Activated T-cell treated with anti-CD3 and anti-CD28 coated beads, Interleukin-2, amount 50 U/mL, for 72 hours (primary cell): ENCODE data around the gene PPP3CB. TPM values are rescaled to one million over a fixed set of nuclear protein-coding genes. Genes with fewer than 3 reads are reported as not detected.

Experiments used
- ATAC-seq, 2 donors: fragments of 150-1000 bp; cut with Tn5 transposase; replicated peaks in 1 of 2; 2 replicates each; pipeline ENCODE4 v1.10.0; 2021; ENCODE audit warnings: moderate library complexity in 2 of 2, mild to moderate bottlenecking in 1 of 2
- DNase-seq, 2 donors: peaks; one replicate each; pipeline ENCODE4 v3.0.0; 2021 to 2022; ENCODE audit warnings: mixed read lengths in 1 of 2
- H3K27ac Mint-ChIP-seq: one replicate; pipeline ENCODE4 v1.8.0; 2022; ENCODE audit warnings: mild to moderate bottlenecking, moderate library complexity, mixed read lengths
- H3K27me3 Mint-ChIP-seq: one replicate; pipeline ENCODE4 v1.8.0; 2022; ENCODE audit warnings: low read depth, mixed read lengths
- H3K36me3 Mint-ChIP-seq, 2 donors: one replicate each; pipeline ENCODE4 v1.8.0; 2022; ENCODE audit warnings: mixed read lengths in 2 of 2, mild to moderate bottlenecking in 1 of 2; ENCODE audit not compliant: insufficient read depth in 2 of 2
- H3K4me1 Mint-ChIP-seq: one replicate; pipeline ENCODE4 v1.8.0; 2022; ENCODE audit warnings: low read depth, mixed read lengths
- H3K4me3 Mint-ChIP-seq, 2 donors: one replicate each; pipeline ENCODE4 v1.8.0; 2022; ENCODE audit warnings: mild to moderate bottlenecking in 2 of 2, mixed read lengths in 2 of 2, moderate library complexity in 2 of 2
- H3K9me3 Mint-ChIP-seq, 2 donors: one replicate each; pipeline ENCODE4 v1.8.0; 2022; ENCODE audit warnings: mixed read lengths in 2 of 2
- total RNA-seq, 2 donors: library from RNA; stranded (reverse); gene quantifications; one replicate each; pipeline ENCODE4 v1.2.3, GENCODE V29; 2022

PPP3CB gene
- total RNA-seq, 2 donors from 2014 or later: 42.6 to 45.7 TPM

GRCh38 chr10:73503037-73503436, 7.2 kb upstream of the PPP3CB start:
- peaks cover 18% of the 10 kb centered on the region for H3K4me1 Mint-ChIP-seq
- no peak for ATAC-seq
- H3K36me3 Mint-ChIP-seq: peaks cover 0 to 7% of the 10 kb centered on the region in 2 donors

DNA sequence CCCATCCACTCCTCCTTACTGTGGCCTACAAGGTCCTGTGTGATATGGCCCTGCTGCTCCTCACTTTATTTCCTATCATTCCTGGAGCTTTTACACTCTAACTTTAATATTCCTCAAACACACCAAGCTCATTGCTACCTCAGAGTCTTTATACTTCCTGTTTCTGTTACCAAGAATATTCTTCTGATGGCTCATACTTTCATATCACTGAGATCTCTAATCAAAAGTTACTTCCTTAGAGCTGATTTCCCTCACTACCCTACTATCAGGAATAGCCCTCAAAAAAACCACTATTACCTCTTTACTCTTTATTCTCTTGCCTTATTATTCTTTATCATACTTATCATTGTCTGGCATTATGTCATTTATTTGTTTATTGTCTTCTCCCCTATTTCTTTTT, 5.8 kb upstream of the PPP3CB start:
- DNase-seq: no peak
- H3K27me3 Mint-ChIP-seq: no peaks in the 10 kb centered on the region
- H3K4me1 Mint-ChIP-seq: peaks cover 24% of the 10 kb centered on the region
- peak in 1 of 2 donors; percentile 25 for ATAC-seq
- no peaks in the 10 kb centered on the region for H3K9me3 Mint-ChIP-seq
- peaks cover 0 to 7% of the 10 kb centered on the region in 2 donors for H3K36me3 Mint-ChIP-seq
- H3K27ac Mint-ChIP-seq: peak overlapping the region; percentile 82
- peak overlapping the region; percentile 1 to 44 for H3K4me3 Mint-ChIP-seq

More at GRCh38 chr10:73503037-73503436, 7.2 kb upstream of the PPP3CB start:
- no peaks in the 10 kb centered on the region for H3K27me3 Mint-ChIP-seq
- no peak overlapping the region for H3K4me3 Mint-ChIP-seq
- no peaks in the 10 kb centered on the region for H3K9me3 Mint-ChIP-seq
- DNase-seq: no peak
- H3K27ac Mint-ChIP-seq: no peak overlapping the region

- H3K27me3 Mint-ChIP-seq: no peaks in the 10 kb centered on the region
- no peak for ATAC-seq
- DNase-seq: no peak
- H3K27ac Mint-ChIP-seq: no peak overlapping the region
- H3K9me3 Mint-ChIP-seq: no peaks in the 10 kb centered on the region
- no peak overlapping the region for H3K4me3 Mint-ChIP-seq
- peaks cover 54% of the 10 kb centered on the region for H3K4me1 Mint-ChIP-seq
- H3K36me3 Mint-ChIP-seq: peaks cover 2 to 4% of the 10 kb centered on the region in 2 donors
Measured at GRCh38 chr10:73497623-73498022, 1.8 kb upstream of the PPP3CB start.

DNA sequence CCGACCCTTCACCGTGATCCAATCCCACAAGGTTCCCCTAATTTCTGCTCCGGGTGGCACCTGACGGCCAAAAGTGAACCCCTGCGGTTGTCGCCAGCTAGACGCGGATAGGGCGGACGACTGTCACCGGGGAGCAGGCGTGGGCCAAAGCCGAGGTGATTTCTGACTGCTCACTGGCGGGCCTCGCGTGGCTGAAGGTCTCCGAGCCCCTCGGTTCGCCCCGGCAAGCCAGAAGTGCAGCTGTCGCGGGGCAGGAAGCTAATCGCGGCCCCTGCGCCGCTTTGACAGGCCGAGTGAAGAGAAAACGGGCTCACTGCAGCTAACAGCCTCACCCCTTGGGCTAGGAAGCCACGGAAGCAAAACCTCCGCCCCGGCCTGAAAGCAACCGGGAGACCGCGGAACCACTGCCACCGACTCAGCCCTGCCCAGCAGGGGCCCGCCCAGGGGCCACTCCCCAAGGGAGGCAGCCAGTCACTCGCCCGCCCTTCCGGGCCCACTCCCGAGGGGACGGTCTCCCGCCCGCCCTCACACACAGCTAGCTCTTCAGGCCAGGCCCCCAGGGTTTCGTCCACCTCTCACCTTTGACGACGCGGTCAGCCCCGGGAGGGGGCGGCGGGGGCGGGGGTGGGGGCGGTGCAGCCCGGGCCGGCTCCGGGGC, 469 bp downstream of the PPP3CB start:
- Mint-ChIP-seq H3K4me1 (peaks cover 45% of the 10 kb centered on the region), H3K36me3 (peaks cover 2% of the 10 kb centered on the region in 2 donors), H3K4me3 (peak overlapping the region; percentile 95 to 99), H3K27ac (peak overlapping the region; percentile 90), H3K27me3 (no peaks in the 10 kb centered on the region), H3K9me3 (no peaks in the 10 kb centered on the region)
- DNase-seq (peak; percentile 93 to 94), ATAC-seq (peak; percentile 96)

GRCh38 chr10:73494877-73495225, 973 bp downstream of the PPP3CB start:
- H3K27me3 Mint-ChIP-seq: no peaks in the 10 kb centered on the region
- no peak for ATAC-seq
- H3K27ac Mint-ChIP-seq: peak overlapping the region; percentile 90
- peak overlapping the region; percentile 95 to 99 for H3K4me3 Mint-ChIP-seq
- H3K9me3 Mint-ChIP-seq: no peaks in the 10 kb centered on the region
- H3K36me3 Mint-ChIP-seq: peaks cover 2% of the 10 kb centered on the region in 2 donors
- no peak for DNase-seq
- peaks cover 45% of the 10 kb centered on the region for H3K4me1 Mint-ChIP-seq

DNA sequence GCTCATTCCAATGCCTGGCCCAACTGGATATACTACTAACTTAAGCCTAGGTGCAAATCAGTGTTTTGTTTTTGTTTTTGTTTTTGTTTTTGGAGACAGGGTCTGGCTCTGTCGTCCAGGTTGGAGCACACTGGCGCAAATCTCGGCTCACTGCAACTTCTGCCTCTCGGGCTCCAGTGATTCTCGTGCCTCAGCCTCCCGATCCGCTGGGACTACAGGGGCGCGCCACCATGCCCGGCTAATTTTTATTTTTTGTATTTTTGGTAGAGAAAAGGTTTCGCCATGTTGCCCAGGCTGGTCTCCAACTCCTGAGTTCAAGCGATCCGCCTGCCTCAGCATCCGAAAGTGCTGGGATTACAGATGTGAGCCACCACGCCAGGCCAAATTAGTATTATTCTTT, 1.6 kb downstream of the PPP3CB start:
- no peak for ATAC-seq
- no peaks in the 10 kb centered on the region for H3K27me3 Mint-ChIP-seq
- no peaks in the 10 kb centered on the region for H3K9me3 Mint-ChIP-seq
- H3K36me3 Mint-ChIP-seq: peaks cover 2% of the 10 kb centered on the region in 2 donors
- H3K4me1 Mint-ChIP-seq: peaks cover 45% of the 10 kb centered on the region
- H3K27ac Mint-ChIP-seq: no peak overlapping the region
- DNase-seq: no peak
- H3K4me3 Mint-ChIP-seq: peak overlapping the region; percentile 56 to 87

GRCh38 chr10:73493781-73494180, 2.0 kb downstream of the PPP3CB start:
- DNase-seq (no peak), ATAC-seq (no peak)
- H3K9me3 Mint-ChIP-seq: no peaks in the 10 kb centered on the region
- peak overlapping the region; percentile 56 to 87 for H3K4me3 Mint-ChIP-seq
- H3K4me1 Mint-ChIP-seq: peaks cover 48% of the 10 kb centered on the region
- peaks cover 2 to 6% of the 10 kb centered on the region in 2 donors for H3K36me3 Mint-ChIP-seq
- peak overlapping the region; percentile 79 for H3K27ac Mint-ChIP-seq
- no peaks in the 10 kb centered on the region for H3K27me3 Mint-ChIP-seq

GRCh38 chr10:73486601-73487000, 9.2 kb downstream of the PPP3CB start:
- no peak for ATAC-seq
- Mint-ChIP-seq H3K9me3 (no peaks in the 10 kb centered on the region), H3K4me1 (peaks cover 11% of the 10 kb centered on the region), H3K36me3 (peaks cover 5 to 9% of the 10 kb centered on the region in 2 donors), H3K4me3 (no peak overlapping the region), H3K27me3 (no peaks in the 10 kb centered on the region), H3K27ac (no peak overlapping the region)
- DNase-seq: no peak

DNA sequence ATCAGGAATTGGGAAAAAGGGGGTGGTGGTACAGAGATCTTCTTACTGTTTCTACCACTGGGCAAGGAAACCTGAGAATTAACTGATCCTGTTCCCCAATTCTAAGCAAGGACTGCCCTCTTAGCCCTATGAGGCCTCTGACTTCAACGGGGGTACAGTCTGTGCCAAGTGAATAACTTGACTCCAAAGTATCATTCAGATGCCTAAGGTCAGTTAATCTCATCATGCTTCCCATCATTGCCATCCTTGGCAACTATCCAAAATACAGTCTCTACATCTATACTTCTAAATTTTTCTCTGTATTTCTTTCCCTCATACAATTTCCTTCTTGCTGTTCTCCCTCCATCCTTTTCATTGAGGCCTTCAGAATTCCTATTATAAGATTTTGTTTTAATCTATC, 10.5 kb downstream of the PPP3CB start:
- ATAC-seq: no peak
- H3K9me3 Mint-ChIP-seq: no peaks in the 10 kb centered on the region
- H3K27me3 Mint-ChIP-seq: no peaks in the 10 kb centered on the region
- no peak overlapping the region for H3K27ac Mint-ChIP-seq
- H3K4me3 Mint-ChIP-seq: no peak overlapping the region
- H3K4me1 Mint-ChIP-seq: peaks cover 21% of the 10 kb centered on the region
- DNase-seq: no peak
- H3K36me3 Mint-ChIP-seq: peaks cover 5 to 9% of the 10 kb centered on the region in 2 donors

DNA sequence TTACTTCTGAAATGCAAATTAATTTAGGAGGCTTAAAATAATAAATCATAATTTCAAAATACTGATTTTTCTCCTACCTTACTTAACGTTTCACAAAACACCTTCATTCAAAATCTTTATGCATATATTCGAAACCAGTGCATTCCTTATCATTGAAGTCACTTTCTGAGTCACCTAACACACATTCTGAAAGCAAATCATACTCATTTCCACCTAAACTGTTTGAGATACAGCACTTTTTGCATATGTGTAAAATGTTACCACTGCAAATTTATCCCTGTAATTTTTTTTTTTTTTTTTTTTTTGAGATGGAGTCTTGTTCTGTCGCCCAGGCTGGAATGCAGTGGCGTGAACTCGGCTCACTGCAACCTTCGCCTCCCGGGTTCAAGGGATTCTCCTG, 15.7 kb downstream of the PPP3CB start:
- peak; percentile 86 for ATAC-seq

DNA sequence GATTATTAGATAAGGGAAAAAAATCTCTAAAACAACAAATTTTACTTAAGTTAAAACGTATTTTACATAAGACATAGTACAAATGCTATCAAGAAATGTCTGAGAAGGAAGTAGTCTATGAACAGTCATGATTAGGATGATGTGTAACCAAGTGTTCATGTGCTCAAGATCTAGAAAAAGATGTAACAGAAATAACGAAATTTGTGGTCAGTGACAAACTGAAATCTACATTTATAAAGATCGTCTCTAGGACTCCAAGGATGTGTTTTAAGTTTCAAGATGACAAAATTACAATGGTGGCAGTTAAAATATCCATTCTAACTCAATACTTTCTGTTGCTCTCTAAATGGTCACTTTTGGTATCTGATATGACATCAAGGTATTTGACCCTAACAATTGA, 17.2 kb downstream of the PPP3CB start:
- Mint-ChIP-seq H3K4me1 (peaks cover 37% of the 10 kb centered on the region), H3K4me3 (peak overlapping the region; percentile 15 to 75), H3K36me3 (peaks cover 2 to 21% of the 10 kb centered on the region in 2 donors), H3K9me3 (no peaks in the 10 kb centered on the region), H3K27me3 (no peaks in the 10 kb centered on the region), H3K27ac (peak overlapping the region; percentile 72)
- ATAC-seq: peak; percentile 86 to 89
- DNase-seq: no peak

More for the DNA sequence above, 15.7 kb downstream of the PPP3CB start:
- peak overlapping the region; percentile 5 for H3K27ac Mint-ChIP-seq
- peaks cover 37% of the 10 kb centered on the region for H3K4me1 Mint-ChIP-seq
- no peaks in the 10 kb centered on the region for H3K9me3 Mint-ChIP-seq
- H3K27me3 Mint-ChIP-seq: no peaks in the 10 kb centered on the region
- H3K36me3 Mint-ChIP-seq: peaks cover 2 to 16% of the 10 kb centered on the region in 2 donors
- peak in 1 of 2 donors; percentile 12 for DNase-seq
- H3K4me3 Mint-ChIP-seq: peak overlapping the region; percentile 27 to 38

DNA sequence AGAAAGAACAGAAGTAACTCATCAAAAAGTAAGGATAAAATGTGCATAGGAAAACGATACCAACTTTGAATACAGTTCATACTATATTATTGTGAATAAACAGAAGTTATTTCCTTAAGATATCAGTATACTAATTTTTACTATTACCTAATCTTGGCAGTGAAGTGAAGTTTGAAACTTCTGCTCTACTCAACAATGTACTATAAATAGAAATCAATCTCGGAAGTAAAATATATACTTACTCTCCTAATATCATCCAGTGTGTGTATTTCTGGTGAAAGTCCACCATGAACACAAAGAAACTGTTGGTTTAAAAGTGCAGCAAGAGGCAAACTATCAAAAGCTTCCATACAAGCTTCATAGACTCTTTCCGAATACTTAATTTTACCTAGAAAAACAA, 24.6 kb downstream of the PPP3CB start:
- no peaks in the 10 kb centered on the region for H3K9me3 Mint-ChIP-seq
- peaks cover 6% of the 10 kb centered on the region for H3K4me1 Mint-ChIP-seq
- no peak overlapping the region for H3K27ac Mint-ChIP-seq
- H3K36me3 Mint-ChIP-seq: peaks cover 2 to 30% of the 10 kb centered on the region in 2 donors
- DNase-seq (no peak), ATAC-seq (no peak)
- H3K27me3 Mint-ChIP-seq: no peaks in the 10 kb centered on the region
- H3K4me3 Mint-ChIP-seq: no peak overlapping the region

DNA sequence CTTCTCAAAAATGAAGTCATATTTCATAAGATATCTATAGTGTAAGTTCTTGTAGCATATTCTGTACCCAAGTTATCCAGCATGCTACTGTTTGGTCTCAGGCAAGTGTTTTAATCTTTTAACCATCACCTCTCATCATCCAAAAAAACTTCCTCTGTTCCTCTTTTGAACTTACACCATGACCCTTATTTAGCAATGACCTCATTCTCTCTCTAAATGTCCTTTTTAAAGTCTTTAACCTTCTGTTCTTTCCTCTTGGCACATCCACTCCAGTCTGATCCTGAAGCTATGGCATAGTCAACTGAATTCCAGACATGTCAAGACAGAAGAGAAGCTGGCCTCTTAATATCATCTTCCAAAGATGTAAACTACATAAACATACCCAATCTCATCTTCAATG, 26.2 kb downstream of the PPP3CB start:
- Mint-ChIP-seq H3K27ac (peak overlapping the region; percentile 44), H3K4me1 (peaks cover 6% of the 10 kb centered on the region), H3K27me3 (no peaks in the 10 kb centered on the region), H3K36me3 (peaks cover 2 to 23% of the 10 kb centered on the region in 2 donors), H3K4me3 (no peak overlapping the region), H3K9me3 (no peaks in the 10 kb centered on the region)
- DNase-seq: no peak
- ATAC-seq: no peak

DNA sequence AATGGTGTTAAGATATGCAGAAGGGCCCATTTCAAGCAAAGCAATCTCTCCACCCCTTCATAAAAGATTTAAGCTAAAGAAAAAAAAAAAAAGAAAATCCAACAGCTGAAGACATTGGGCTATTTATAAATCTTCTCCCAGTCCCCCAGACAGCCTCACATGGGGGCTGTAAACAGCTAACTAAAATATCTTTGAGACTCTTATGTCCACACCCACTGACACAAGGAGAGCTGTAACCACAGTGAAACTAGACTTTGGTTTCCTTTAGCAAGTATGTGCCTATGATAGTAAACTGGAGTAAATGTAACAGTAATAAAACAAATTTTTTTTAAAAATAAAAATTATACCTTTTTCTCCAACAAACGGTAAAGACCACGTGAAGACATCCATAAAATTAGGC, 28.6 kb downstream of the PPP3CB start:
- DNase-seq: no peak
- H3K27me3 Mint-ChIP-seq: no peaks in the 10 kb centered on the region
- no peak overlapping the region for H3K4me3 Mint-ChIP-seq
- peaks cover 2 to 27% of the 10 kb centered on the region in 2 donors for H3K36me3 Mint-ChIP-seq
- H3K4me1 Mint-ChIP-seq: peaks cover 6% of the 10 kb centered on the region
- no peaks in the 10 kb centered on the region for H3K9me3 Mint-ChIP-seq
- no peak overlapping the region for H3K27ac Mint-ChIP-seq
- no peak for ATAC-seq
